ENCODE measurements around the gene TSPYL2. TPM values are rescaled to one million over a fixed set of nuclear protein-coding genes. Genes with fewer than 3 reads are reported as not detected.

Gene TSPYL2
- total RNA-seq, 1 experiment from 2014 or later = 19.9 TPM

- CTCF ChIA-PET = no interaction called here
- Mint-ChIP-seq H3K9me3 (ENCODE audit: low read depth, unreplicated experiment) (no peaks in the 10 kb centered on the region), H3K27ac (ENCODE audit: unreplicated experiment) (no peak overlapping the region), H3K4me3 (ENCODE audit: low read depth, unreplicated experiment) (no peak overlapping the region), H3K4me1 (ENCODE audit: low read depth, unreplicated experiment) (no peaks in the 10 kb centered on the region), H3K36me3 (ENCODE audit: insufficient read depth, unreplicated experiment) (no peaks in the 10 kb centered on the region), H3K27me3 (ENCODE audit: unreplicated experiment) (peaks cover 33% of the 10 kb centered on the region)
- no peak for DNase-seq
- intact Hi-C loops (cut with micrococcal nuclease; ENCODE audit: unreplicated experiment) = no loop called here
- no peak for TF ChIP-seq CTCF (IDR thresholded peaks at IDR 0.05; ENCODE audit: unreplicated experiment)
- BruUV-seq (replicated peaks) = no TSS peak
These were observed 34.9 kb upstream of the TSPYL2 start for GRCh38 chrX:53047228-53047627.

DNA sequence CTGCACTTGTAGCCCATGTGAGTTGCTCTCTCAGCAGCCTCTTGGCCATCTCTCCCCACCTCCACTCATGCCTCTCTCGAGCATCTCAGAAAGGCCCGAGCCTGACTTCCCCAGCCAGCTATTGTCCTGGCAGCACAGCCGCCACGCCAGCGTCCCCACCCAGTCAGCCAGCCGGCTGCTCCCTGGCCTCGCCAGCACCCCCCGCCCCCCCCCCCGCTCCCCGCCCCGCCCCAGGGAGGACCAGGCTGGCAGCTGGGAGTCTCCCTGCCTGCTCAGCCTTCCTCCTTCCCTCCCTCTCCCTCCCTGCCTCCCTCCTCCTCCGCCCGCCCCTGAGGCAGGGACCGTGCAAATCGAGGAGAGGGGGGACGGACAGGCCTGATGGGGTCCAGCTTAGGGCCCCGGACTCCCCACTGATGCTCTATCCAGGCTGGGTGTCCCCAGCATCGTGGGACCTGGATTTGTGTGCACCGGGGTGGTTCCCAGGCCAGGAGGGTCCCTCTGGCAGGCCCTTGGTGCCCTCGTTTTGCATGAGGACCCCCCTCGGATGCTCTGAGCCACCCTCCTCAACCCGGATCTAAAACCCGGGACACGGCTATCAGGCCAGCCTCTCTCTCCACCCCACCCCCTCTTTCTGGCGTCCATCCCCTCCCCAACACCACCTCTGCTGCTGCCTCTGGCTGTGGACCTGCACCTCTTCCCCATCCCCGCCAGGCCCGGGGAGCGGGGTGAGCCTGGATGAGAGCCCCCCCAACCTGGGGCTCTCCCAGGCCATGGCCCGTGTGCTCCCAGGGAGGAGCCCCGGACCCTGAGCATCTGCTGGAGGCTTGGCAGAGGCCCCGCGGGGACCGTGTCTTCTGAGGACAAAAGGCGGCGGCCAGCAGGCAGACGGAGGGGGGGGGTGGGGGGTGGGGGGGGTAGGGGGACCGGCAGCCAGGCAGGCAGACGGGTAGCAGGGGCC, 33.7 kb upstream of the TSPYL2 start, which contains the start of gene GPR173:
TSS of gene GPR173 (plus strand) at position 621 of the 958 bp plus-strand sequence. CDS start 27,833 bp downstream, outside the sequence.
- intact Hi-C loops (cut with micrococcal nuclease; ENCODE audit: unreplicated experiment) = no loop called here
- H3K4me1 Mint-ChIP-seq (ENCODE audit: low read depth, unreplicated experiment) = no peaks in the 10 kb centered on the region
- CTCF ChIA-PET = no interaction called here
- H3K27ac Mint-ChIP-seq (ENCODE audit: unreplicated experiment) = no peak within 1 kb of the TSS
- DNase-seq = no peak
- peaks cover 21% of the 10 kb centered on the region for H3K27me3 Mint-ChIP-seq (ENCODE audit: unreplicated experiment)
- H3K36me3 Mint-ChIP-seq (ENCODE audit: insufficient read depth, unreplicated experiment) = no peaks in the 10 kb centered on the region
- no peak within 1 kb of the TSS for H3K4me3 Mint-ChIP-seq (ENCODE audit: low read depth, unreplicated experiment)
- H3K9me3 Mint-ChIP-seq (ENCODE audit: low read depth, unreplicated experiment) = no peaks in the 10 kb centered on the region
- no peak for TF ChIP-seq CTCF (IDR thresholded peaks at IDR 0.05; ENCODE audit: unreplicated experiment)
- no TSS peak for BruUV-seq (replicated peaks)

- no peak for TF ChIP-seq CTCF (IDR thresholded peaks at IDR 0.05; ENCODE audit: unreplicated experiment)
These were observed 33.0 kb upstream of the TSPYL2 start for GRCh38 chrX:53049127-53049517.

DNA sequence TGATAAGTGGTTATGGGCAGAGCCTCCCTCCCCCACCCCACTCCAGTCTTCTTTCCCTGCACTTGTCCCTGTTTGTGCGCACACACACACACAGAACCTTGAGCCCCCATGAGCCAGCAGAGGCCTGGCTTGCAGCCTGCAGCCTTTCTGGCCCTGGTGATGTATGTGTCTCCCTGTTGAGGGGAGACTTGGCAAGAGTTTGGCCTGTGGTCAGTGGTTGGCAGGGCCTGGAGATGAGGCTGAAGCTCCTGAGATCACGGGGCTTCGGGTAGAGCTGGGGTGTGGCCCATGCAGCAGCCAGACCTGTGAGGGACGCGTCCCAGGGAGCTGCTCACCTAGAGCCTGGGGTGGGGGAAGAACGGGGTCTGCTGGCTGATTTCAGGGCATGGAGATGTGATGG, 31.3 kb upstream of the TSPYL2 start:
- no peak overlapping the region for H3K27ac Mint-ChIP-seq (ENCODE audit: unreplicated experiment)
- no peak for TF ChIP-seq CTCF (IDR thresholded peaks at IDR 0.05; ENCODE audit: unreplicated experiment)
- no peaks in the 10 kb centered on the region for H3K4me1 Mint-ChIP-seq (ENCODE audit: low read depth, unreplicated experiment)
- H3K36me3 Mint-ChIP-seq (ENCODE audit: insufficient read depth, unreplicated experiment) = no peaks in the 10 kb centered on the region
- DNase-seq = no peak
- no peak overlapping the region for H3K4me3 Mint-ChIP-seq (ENCODE audit: low read depth, unreplicated experiment)
- no TSS peak for BruUV-seq (replicated peaks)
- intact Hi-C loops (cut with micrococcal nuclease; ENCODE audit: unreplicated experiment) = no loop called here
- no peaks in the 10 kb centered on the region for H3K9me3 Mint-ChIP-seq (ENCODE audit: low read depth, unreplicated experiment)
- CTCF ChIA-PET = no interaction called here
- no peaks in the 10 kb centered on the region for H3K27me3 Mint-ChIP-seq (ENCODE audit: unreplicated experiment)

More at GRCh38 chrX:53049127-53049517, 33.0 kb upstream of the TSPYL2 start:
- BruUV-seq (replicated peaks) = no TSS peak
- intact Hi-C loops (cut with micrococcal nuclease; ENCODE audit: unreplicated experiment) = no loop called here
- no peaks in the 10 kb centered on the region for H3K36me3 Mint-ChIP-seq (ENCODE audit: insufficient read depth, unreplicated experiment)
- H3K4me1 Mint-ChIP-seq (ENCODE audit: low read depth, unreplicated experiment) = no peaks in the 10 kb centered on the region
- DNase-seq = no peak
- peaks cover 14% of the 10 kb centered on the region for H3K27me3 Mint-ChIP-seq (ENCODE audit: unreplicated experiment)
- H3K4me3 Mint-ChIP-seq (ENCODE audit: low read depth, unreplicated experiment) = no peak overlapping the region
- H3K9me3 Mint-ChIP-seq (ENCODE audit: low read depth, unreplicated experiment) = no peaks in the 10 kb centered on the region
- no peak overlapping the region for H3K27ac Mint-ChIP-seq (ENCODE audit: unreplicated experiment)
- CTCF ChIA-PET = no interaction called here
